HepG2 (cell line): ENCODE results near the gene ENO4.

Experiments used
- AFF4 ChIP-seq: sonication (generic); formaldehyde crosslinking; IDR thresholded peaks from 2 replicates; pipeline ENCODE4 v1.4.0; 2020; ENCODE audit warnings: missing genetic modification reagents
- ZBTB33 ChIP-seq: sonication (generic); formaldehyde crosslinking; IDR thresholded peaks from 2 replicates; pipeline ENCODE4 v1.4.0; 2020; ENCODE audit warnings: missing genetic modification reagents
- ZNF558 ChIP-seq: sonication (generic); formaldehyde crosslinking; IDR thresholded peaks from 2 replicates; pipeline ENCODE4 v1.9.0; 2022; ENCODE audit warnings: mild to moderate bottlenecking, missing genetic modification reagents, borderline replicate concordance

- TF ChIP-seq ZNF558 (no peak), ZBTB33 (no peak), AFF4 (CRISPR knock-in tag) (no peak)
Observed at GRCh38 chr10:116875897-116876296, 26.6 kb downstream of the ENO4 start.
